Activated CD8-positive, alpha-beta memory T cell treated with anti-CD3 and anti-CD28 coated beads for 36 hours (primary cell): ENCODE measurements around the gene PAPOLG. TPM values are rescaled to one million over a fixed set of nuclear protein-coding genes. Genes with fewer than 3 reads are reported as not detected.

Experiments used
- CTCF ChIA-PET: fragments of 350-600 bp; sonication (Branson Sonifier 250); formaldehyde crosslinking; loops from one replicate; lab custom pipeline; 2021; ENCODE audit warnings: antibody characterized with exemption; lab: Charles Lee
- POLR2A ChIA-PET: fragments of 350-600 bp; sonication (Branson Sonifier 250); formaldehyde crosslinking; loops from one replicate; lab custom pipeline; 2021; ENCODE audit warnings: antibody characterized with exemption; lab: Charles Lee
- total RNA-seq, 2 experiments: library from RNA; stranded (reverse); gene quantifications; one replicate each; pipeline ENCODE4 v1.2.3, GENCODE V29; 2021

PAPOLG gene
- total RNA-seq = 10 to 100 TPM; 13.9 to 15.6 TPM

- ChIA-PET POLR2A (interaction anchor here (1.2 kb wide), 1 partner anchor 782 kb away, joined by 5 read pairs; the partner anchor contains the start of gene XPO1), CTCF (interaction anchor here (0.6 kb wide), 1 partner anchor 222 kb away, joined by 4 read pairs; no protein-coding TSS in a partner anchor)
These were observed at the start of gene PAPOLG for GRCh38 chr2:60756097-60757087. Gene PAPOLG (plus strand): TSS chr2:60756268. CDS start chr2:60756479, 211 bp downstream.

DNA sequence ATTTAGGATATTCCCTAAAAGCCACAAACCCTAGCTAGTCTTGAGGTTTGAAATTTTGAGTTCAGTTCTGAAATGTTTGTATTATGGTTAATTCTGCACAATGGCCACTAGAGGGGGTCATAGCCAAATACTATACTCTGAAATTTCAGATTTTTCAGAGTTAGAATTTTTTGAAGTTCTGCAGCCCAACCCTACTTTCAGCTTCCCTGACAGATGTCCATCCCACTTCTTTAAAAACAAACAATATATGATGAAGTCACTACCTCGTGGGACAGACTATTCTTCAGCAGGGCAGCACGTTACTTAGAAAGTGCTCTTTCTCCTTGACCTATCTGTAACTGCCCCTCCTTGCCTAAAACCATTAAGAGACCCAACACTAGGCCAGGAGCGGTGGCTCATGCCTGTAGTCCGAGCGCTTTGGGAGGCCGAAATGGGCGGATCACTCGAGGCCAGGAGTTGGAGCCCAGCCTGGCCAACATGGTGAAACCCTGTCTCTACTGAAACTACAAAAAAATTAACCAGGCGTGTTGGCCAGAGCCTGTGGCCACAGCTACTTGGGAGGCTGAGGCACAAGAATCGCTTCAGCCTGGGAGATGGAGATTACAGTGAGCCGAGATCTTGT is 48.2 kb upstream of the PAPOLG start:
- POLR2A ChIA-PET = no interaction called here
- CTCF ChIA-PET = interaction anchor here (0.6 to 1.7 kb wide), 8 partner anchors 11 to 358 kb away, joined by 3 to 4 read pairs (median 4); partner anchors contain the start of gene SANBR

DNA sequence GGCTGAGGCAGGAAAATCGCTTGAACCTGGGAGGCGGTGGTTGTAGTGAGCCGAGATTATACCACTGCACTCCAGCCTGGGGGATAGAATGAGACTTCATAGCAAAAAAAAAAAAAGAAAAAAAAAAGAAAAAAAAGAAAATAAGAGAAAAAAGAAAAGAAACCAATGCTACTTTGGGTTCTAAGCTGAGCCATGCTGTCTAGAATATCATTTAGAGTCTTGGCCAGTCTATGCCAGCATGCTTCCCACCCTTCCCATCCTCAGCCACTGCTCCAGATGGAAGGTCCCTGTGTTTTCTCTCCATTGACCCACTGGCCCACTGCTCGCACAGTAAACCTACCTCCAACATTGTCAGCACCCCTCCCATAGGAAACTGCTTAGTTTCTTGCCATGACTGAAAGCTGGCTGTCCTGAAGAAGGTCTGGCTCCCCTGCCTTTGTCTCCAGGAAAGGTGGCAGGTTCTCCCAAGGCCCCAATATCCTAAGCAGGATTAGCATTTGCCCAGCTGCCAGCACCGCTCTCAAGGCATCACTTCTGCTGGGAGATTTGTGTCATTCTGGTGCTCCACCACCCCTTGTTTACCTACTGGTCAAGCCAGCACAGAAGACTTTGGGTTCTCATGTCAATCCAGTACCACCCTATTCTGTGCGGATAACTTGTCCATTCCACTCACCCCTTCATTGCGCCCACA is 47.3 kb upstream of the PAPOLG start:
- POLR2A ChIA-PET = no interaction called here
- CTCF ChIA-PET = interaction anchor here (0.7 to 1.7 kb wide), 8 partner anchors 12 to 357 kb away, joined by 3 to 4 read pairs (median 3); partner anchors contain the start of gene SANBR

GRCh38 chr2:60710707-60711106 is 45.4 kb upstream of the PAPOLG start:
- ChIA-PET POLR2A (no interaction called here), CTCF (interaction anchor here (1.2 to 1.4 kb wide), 2 partner anchors 40 to 288 kb away, joined by 4 read pairs; no protein-coding TSS in a partner anchor)

DNA sequence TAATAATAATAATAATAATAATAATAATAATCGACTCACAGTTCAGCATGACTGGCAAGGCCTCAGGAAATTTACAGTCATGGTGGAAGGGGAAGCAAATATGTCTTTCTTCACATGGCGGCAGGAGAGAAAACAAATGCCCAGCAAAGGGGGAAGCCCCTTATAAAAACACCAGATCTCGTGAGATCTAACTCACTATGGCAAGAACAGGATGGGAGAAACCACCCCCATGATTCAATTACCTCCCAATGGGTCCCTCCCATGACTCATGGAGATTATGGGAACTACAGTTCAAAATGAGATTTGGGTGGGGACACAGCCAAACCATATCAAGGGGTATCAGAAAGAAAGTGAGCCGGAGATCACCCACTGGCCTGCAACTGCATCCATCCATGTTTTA is 40.5 kb upstream of the PAPOLG start:
- CTCF ChIA-PET = no interaction called here

GRCh38 chr2:60717691-60718090 is 38.4 kb upstream of the PAPOLG start:
- ChIA-PET CTCF (interaction anchor here (0.8 kb wide), 1 partner anchor 12 kb away, joined by 4 read pairs; no protein-coding TSS in a partner anchor), POLR2A (interaction anchor here (0.5 kb wide), 1 partner anchor 66 kb away, joined by 3 read pairs; no protein-coding TSS in a partner anchor)

More for the DNA sequence above, 40.5 kb upstream of the PAPOLG start:
- POLR2A ChIA-PET = no interaction called here

GRCh38 chr2:60719331-60719730 is 36.7 kb upstream of the PAPOLG start:
- ChIA-PET POLR2A (no interaction called here), CTCF (no interaction called here)

DNA sequence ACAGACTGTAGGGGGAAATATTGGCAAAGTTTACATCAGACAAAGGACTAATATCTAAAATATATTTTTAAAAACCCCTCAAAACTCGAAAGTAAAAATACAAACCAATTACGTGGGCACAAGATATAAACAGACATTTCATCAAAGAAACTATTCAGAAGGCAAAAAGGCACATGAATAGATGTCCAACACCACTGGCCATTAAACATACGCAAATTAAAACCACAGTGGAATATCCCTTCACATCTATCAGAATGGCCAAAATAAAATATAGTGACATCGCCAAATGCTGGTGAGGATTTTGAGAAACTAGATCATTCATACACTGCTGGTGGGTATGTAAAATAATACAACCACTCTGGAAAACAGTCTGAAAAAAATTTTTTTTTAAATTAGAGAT is 30.6 kb upstream of the PAPOLG start:
- POLR2A ChIA-PET = no interaction called here
- CTCF ChIA-PET = interaction anchor here (0.7 kb wide), 1 partner anchor 21 kb away, joined by 3 read pairs; no protein-coding TSS in a partner anchor

GRCh38 chr2:60728855-60729254 is 27.2 kb upstream of the PAPOLG start:
- ChIA-PET POLR2A (no interaction called here), CTCF (interaction anchor here (0.6 to 1.1 kb wide), 2 partner anchors 11 to 20 kb away, joined by 3 to 4 read pairs; no protein-coding TSS in a partner anchor)

DNA sequence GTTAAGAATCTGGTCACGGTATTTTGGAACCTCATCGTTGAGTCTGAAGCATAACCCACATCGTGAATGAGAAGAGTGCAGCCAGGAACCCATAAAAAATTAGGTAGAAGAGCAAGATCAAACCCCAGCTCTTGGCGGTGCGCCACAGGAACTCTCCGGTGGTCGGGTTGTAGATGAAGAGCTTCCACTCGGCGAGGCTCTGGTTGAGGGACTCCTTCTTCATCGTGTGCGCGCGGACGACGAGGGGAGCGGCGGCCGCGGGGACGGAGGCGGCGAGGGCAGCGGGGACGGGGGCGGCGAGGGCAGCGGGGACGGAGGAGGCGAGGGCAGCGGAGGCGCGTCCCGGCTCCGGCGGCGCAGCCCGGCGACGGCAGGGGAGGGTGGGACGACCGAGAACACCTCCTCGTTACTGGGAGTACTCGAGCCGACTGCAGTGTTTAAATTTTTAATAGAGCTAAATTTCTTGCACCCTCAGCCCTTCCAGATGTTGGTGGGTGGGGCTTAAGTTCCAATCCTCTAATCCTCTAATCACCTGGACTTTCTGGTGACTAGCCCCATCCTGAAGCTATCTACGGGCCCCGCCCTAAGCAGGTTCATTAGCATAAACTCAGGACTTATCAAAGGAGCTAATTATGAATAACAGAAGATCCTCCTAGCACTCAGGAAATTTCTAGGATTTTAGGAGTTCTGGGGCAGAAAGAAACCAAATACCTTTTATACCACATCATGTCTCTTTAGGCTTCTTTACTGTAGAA is 20.4 kb upstream of the PAPOLG start:
- ChIA-PET POLR2A (no interaction called here), CTCF (no interaction called here)

DNA sequence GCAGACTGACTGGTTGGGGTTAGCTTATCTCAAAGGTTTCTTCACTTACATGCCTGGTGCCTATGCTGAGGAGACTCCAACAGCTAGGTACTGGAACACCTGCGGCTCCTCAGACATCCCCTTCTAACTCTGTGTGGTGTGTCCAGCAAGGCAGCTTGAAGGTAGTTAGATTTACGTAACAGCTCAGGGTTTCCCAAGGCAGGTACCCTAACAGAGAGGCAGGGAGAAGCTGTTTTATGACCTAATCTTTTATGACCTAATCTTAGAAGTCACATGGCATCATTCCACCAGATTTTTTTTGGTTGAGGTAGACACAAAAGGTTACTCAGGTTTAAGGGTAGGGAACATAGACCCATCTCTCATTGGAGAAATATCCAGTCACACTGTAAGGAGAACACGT is 17.4 kb upstream of the PAPOLG start:
- ChIA-PET POLR2A (no interaction called here), CTCF (no interaction called here)

GRCh38 chr2:60739156-60739555 is 16.9 kb upstream of the PAPOLG start:
- POLR2A ChIA-PET = no interaction called here
- CTCF ChIA-PET = no interaction called here

DNA sequence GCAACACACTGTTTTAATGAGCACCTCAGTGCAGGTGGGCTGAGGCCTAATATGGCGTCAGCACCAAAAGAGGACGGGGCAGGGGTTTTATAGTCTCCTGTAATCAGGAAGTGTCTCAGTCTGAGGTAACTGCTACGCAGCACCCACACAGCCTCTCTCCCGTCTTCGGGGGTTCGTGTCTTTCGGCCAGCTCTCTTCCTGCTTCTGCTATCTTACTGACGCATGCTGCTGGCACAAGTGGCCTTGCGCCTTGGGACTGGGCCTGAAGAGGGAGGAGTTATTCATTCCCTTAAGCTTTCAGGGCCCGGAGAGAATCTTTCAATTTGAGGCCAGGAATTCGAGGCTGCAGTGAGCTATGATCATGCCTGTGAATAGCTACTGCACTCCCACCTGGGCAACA is 14.5 kb upstream of the PAPOLG start:
- CTCF ChIA-PET = no interaction called here
- POLR2A ChIA-PET = no interaction called here

DNA sequence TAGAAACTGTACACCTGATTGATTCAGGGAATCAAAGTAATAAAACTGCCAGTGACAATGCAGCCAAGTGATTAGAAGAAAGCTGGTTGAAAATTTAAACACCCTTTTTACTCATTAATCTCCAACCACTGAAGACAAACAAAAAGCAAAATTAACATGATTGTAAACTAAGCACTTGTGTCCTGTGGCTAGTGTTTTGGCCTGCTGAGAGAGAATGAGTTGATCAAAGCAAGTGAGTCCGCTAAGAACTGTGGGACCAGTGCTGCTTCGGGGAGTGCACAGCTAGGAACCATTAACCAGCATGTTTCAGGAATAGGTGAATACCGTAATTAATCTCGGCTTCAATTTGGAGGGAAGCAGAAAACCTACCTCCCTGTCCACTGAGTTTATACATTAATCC is 13.6 kb upstream of the PAPOLG start:
- POLR2A ChIA-PET = no interaction called here
- CTCF ChIA-PET = interaction anchor here (0.9 kb wide), 1 partner anchor 68 kb away, joined by 3 read pairs; no protein-coding TSS in a partner anchor

DNA sequence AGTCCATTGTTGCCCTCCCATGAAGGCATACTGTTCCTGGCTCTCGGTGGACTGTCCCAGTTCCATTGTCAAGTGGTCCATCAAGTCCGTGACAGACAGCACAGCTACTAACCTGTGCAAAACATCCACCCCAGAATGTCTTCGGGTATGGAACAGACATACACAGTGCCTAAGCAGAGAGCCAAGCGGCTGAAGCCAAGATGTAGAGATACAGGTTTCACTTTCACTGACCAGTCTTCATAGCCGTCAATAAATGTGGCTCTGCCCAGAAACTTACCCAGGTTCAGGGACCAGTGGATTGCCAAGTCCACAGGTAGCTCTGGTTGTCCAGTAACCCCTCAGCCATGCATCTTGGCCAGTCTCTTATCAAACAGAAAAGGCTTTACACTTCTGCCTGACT is 10.7 kb upstream of the PAPOLG start:
- CTCF ChIA-PET = no interaction called here

GRCh38 chr2:60745761-60746160 is 10.3 kb upstream of the PAPOLG start:
- CTCF ChIA-PET = no interaction called here
- POLR2A ChIA-PET = no interaction called here

More for the DNA sequence above, 10.7 kb upstream of the PAPOLG start:
- POLR2A ChIA-PET = no interaction called here

GRCh38 chr2:60746318-60746717 is 9.8 kb upstream of the PAPOLG start:
- POLR2A ChIA-PET = no interaction called here
- CTCF ChIA-PET = interaction anchor here (0.6 kb wide), 2 partner anchors 20 to 273 kb away, joined by 3 read pairs; no protein-coding TSS in a partner anchor

DNA sequence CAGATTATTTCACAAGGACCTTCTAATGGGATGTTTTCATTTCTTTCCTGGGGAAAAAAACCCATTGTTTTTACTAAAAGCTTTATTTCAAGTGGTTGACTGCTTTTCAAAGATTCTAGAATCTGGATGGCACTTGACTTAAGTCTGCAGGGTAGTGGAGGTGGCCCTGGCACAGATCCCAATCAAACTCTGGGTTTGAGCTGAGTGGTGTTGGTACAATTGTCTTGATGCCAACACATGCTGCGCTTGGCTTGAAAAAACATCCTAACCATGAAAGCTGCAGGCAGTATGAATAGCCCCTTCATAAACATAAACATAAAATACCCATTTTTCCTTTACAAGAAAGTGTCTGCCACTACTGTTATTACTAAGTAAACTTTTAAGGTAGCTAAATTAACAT is 3.6 kb downstream of the PAPOLG start:
- ChIA-PET POLR2A (interaction anchor here (0.7 kb wide), 1 partner anchor 40 kb away, joined by 9 read pairs; no protein-coding TSS in a partner anchor), CTCF (no interaction called here)
